CD4-positive, alpha-beta T cell treated with Interleukin-2 at 100 ng/mL for 4 hours (primary cell): ENCODE measurements around the gene SNUPN.
"Not testable (repeated sequence)": the region's sequence is repeated elsewhere in the genome, so short reads cannot be mapped to it uniquely, and the experiment has no call there.

Experiments used
- DNase-seq: peaks from one replicate; pipeline ENCODE4 v3.0.0-alpha.2; 2020; ENCODE audit warnings: low spot score

The SNUPN gene

GRCh38 chr15:75637245-75638009 is 11.9 kb upstream of the SNUPN start:
- no peak for DNase-seq

- DNase-seq: no peak
Observed at GRCh38 chr15:75636026-75636425, 10.5 kb upstream of the SNUPN start.

- not testable (repeated sequence) for DNase-seq
Observed at GRCh38 chr15:75633922-75634321, 8.4 kb upstream of the SNUPN start.

GRCh38 chr15:75631935-75632334 is 6.4 kb upstream of the SNUPN start:
- DNase-seq: no peak

- DNase-seq: no peak
Observed at GRCh38 chr15:75622505-75622904, 3.0 kb downstream of the SNUPN start.

- DNase-seq: no peak
Observed at GRCh38 chr15:75620841-75621391, 4.6 kb downstream of the SNUPN start.

GRCh38 chr15:75620058-75620820 is 5.3 kb downstream of the SNUPN start:
- DNase-seq: no peak

- no peak for DNase-seq
Observed at GRCh38 chr15:75616766-75617165, 8.8 kb downstream of the SNUPN start.

- peak; percentile 36 for DNase-seq
Observed at GRCh38 chr15:75606711-75607699, 18.5 kb downstream of the SNUPN start.

GRCh38 chr15:75606026-75606425 is 19.5 kb downstream of the SNUPN start:
- no peak for DNase-seq

- no peak for DNase-seq
Observed at GRCh38 chr15:75599401-75599800, 26.1 kb downstream of the SNUPN start.

GRCh38 chr15:75598361-75598760 is 27.2 kb downstream of the SNUPN start:
- no peak for DNase-seq

GRCh38 chr15:75597667-75598341 is 27.7 kb downstream of the SNUPN start:
- DNase-seq: peak; percentile 81

- DNase-seq: no peak
Observed at GRCh38 chr15:75596703-75597345, 28.7 kb downstream of the SNUPN start.

GRCh38 chr15:75594276-75594675 is 31.2 kb downstream of the SNUPN start:
- no peak for DNase-seq

- DNase-seq: no peak
Observed at GRCh38 chr15:75591655-75592364, 33.7 kb downstream of the SNUPN start.

- DNase-seq: no peak
Observed at GRCh38 chr15:75590239-75590638, 35.3 kb downstream of the SNUPN start.

GRCh38 chr15:75589071-75589470 is 36.5 kb downstream of the SNUPN start:
- DNase-seq: no peak

- DNase-seq: not testable (repeated sequence)
Observed at GRCh38 chr15:75586422-75586821, 39.1 kb downstream of the SNUPN start.

GRCh38 chr15:75584121-75584520 is 41.4 kb downstream of the SNUPN start:
- DNase-seq: no peak
